ENCODE data around the gene CYBA.
"Not testable (repeated sequence)": the region's sequence is repeated elsewhere in the genome, so short reads cannot be mapped to it uniquely, and the experiment has no call there.

The CYBA gene

GRCh38 chr16:88686062-88686438 lies 35.2 kb upstream of the CYBA start:
- DNase-seq = peak; percentile 35

GRCh38 chr16:88685156-88686061 lies 34.6 kb upstream of the CYBA start:
- DNase-seq = no peak

- no peak for DNase-seq
Measured at GRCh38 chr16:88684569-88685155, 33.8 kb upstream of the CYBA start.

GRCh38 chr16:88681709-88682451 lies 31.0 kb upstream of the CYBA start:
- DNase-seq = no peak

GRCh38 chr16:88681084-88681680 lies 30.3 kb upstream of the CYBA start:
- no peak for DNase-seq

- DNase-seq = no peak
Measured at GRCh38 chr16:88680554-88681083, 29.8 kb upstream of the CYBA start.

- DNase-seq = no peak
Measured at GRCh38 chr16:88678224-88678979, 27.5 kb upstream of the CYBA start.

GRCh38 chr16:88677721-88678120 lies 26.9 kb upstream of the CYBA start:
- DNase-seq = no peak

GRCh38 chr16:88676502-88677242 lies 25.8 kb upstream of the CYBA start:
- no peak for DNase-seq

GRCh38 chr16:88673716-88674379 lies 23.0 kb upstream of the CYBA start:
- no peak for DNase-seq

GRCh38 chr16:88672776-88673175 lies 21.9 kb upstream of the CYBA start:
- no peak for DNase-seq

- DNase-seq = no peak
Measured at GRCh38 chr16:88671806-88672205, 21.0 kb upstream of the CYBA start.

GRCh38 chr16:88669980-88670379 lies 19.1 kb upstream of the CYBA start:
- no peak for DNase-seq

- not testable (repeated sequence) for DNase-seq
Measured at GRCh38 chr16:88669493-88669892, 18.6 kb upstream of the CYBA start.

GRCh38 chr16:88667461-88667860 lies 16.6 kb upstream of the CYBA start:
- no peak for DNase-seq

GRCh38 chr16:88665570-88665969 lies 14.7 kb upstream of the CYBA start:
- no peak for DNase-seq

GRCh38 chr16:88665148-88665547 lies 14.3 kb upstream of the CYBA start:
- peak; percentile 34 for DNase-seq

- peak; percentile 90 for DNase-seq
Measured at GRCh38 chr16:88662843-88663606, 12.2 kb upstream of the CYBA start, which contains the start of gene MVD. MVD (minus strand) TSS chr16:88663091; CDS start chr16:88663080, 11 bp downstream.

- no peak for DNase-seq
Measured at GRCh38 chr16:88662222-88662842, 11.5 kb upstream of the CYBA start.

GRCh38 chr16:88661468-88661867 lies 10.6 kb upstream of the CYBA start:
- DNase-seq = no peak
